D721Med (cell line): Measurements from ENCODE around the gene FUBP3.
A peak's percentile ranks its signal among the peaks of the same experiment; 100 is the strongest.

Experiments
- DNase-seq: peaks from one replicate; pipeline ENCODE4 v3.0.0; 2011; ENCODE audit warnings: low spot score; ENCODE audit not compliant: insufficient read length
- FAIRE-seq: peaks from 2 replicates; lab custom pipeline; 2011; peaks lifted over from hg19 to GRCh38; lab: Jason Lieb, UNC
- CTCF ChIP-seq: IDR thresholded peaks from 2 replicates; pipeline ENCODE4 v1.5.1; 2012; ENCODE audit warnings: mild to moderate bottlenecking, control low read depth; ENCODE audit not compliant: insufficient read depth; ENCODE audit errors: missing control alignments

FUBP3 gene

GRCh38 chr9:130578865-130579737 is at the start of gene FUBP3:
FUBP3 (plus strand) TSS chr9:130579577; CDS start chr9:130579681, 104 bp downstream.
- DNase-seq = peak; percentile 97
- no peak for FAIRE-seq
- no peak for TF ChIP-seq CTCF

GRCh38 chr9:130530938-130531337 is 48.4 kb upstream of the FUBP3 start:
- TF ChIP-seq CTCF = no peak
- FAIRE-seq (no peak), DNase-seq (no peak)

- DNase-seq = no peak
- TF ChIP-seq CTCF = no peak
- no peak for FAIRE-seq
Observed at GRCh38 chr9:130531670-130532069, 47.7 kb upstream of the FUBP3 start.

GRCh38 chr9:130532426-130533080 is 46.8 kb upstream of the FUBP3 start:
- no peak for TF ChIP-seq CTCF
- DNase-seq (no peak), FAIRE-seq (no peak)

- no peak for FAIRE-seq
- DNase-seq = no peak
Observed at GRCh38 chr9:130535818-130536521, 43.4 kb upstream of the FUBP3 start.

GRCh38 chr9:130536701-130537107 is 42.7 kb upstream of the FUBP3 start:
- no peak for TF ChIP-seq CTCF
- DNase-seq (no peak), FAIRE-seq (no peak)

More at GRCh38 chr9:130535818-130536521, 43.4 kb upstream of the FUBP3 start:
- TF ChIP-seq CTCF = no peak
